ENCODE measurements around the gene PGM5.

PGM5 gene

DNA sequence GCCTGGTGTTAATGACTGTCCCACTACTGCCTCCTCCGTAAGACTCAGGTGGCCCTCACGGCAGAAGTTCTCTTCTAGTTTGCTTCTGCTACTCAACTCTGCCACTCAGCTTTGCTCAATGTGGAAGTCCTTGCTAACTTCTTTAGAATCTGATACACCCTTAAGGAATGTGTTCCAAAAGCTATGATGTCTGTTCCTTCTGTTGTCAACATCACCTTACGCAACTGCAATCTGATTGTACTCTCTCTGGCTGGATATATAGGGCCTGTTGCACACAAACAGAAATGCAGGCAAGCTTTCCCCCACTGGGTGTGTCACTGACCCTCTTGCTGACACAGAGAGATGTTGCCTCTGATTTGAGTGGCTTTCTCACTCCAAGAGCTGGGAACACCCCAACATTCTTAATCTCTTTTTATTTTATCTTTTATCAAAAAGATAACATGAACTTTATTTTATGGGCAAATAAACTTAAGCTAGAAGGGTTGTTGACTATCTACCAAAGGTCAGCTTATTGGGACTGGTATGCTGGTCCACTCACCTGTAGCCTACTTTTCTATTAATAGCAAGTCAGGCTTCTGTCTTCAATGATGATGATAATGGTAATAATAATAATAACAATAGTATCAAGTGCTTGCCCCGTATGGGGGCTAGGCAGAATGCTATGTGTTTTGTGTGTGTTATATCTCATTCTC is 159.1 kb downstream of the PGM5 start:
- Histone ChIP-seq H3K36me3 (ENCODE audit: insufficient read depth, low read length) (no peaks in the 10 kb centered on the region), H3K9me3 (ENCODE audit: low read length) (no peaks in the 10 kb centered on the region), H3K4me3 (ENCODE audit: low read length) (no peak overlapping the region), H3K4me1 (ENCODE audit: insufficient read depth, low read length) (peaks cover 5% of the 10 kb centered on the region), H2AFZ (ENCODE audit: low read depth, low read length) (no peak overlapping the region), H3K27me3 (ENCODE audit: insufficient read depth, low read length) (no peaks in the 10 kb centered on the region)

DNA sequence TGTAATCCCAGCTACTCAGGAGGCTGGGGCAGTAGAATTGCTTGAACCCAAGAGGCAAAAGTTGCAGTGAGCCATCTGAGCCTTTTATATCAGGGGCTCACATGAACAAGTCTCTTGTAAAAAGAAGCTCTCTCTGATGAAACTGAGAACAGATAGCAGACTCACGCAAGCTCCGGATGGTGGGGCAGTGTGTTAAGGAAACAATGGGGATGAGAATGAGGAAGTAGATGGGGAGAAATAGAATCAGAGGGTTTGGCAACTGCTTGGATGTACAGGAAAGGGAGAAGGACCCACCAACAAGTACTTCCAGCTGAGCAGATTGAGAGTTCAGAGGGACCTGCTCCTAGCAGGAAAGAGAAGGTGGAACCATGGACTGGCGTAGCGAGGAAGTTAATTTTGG is 165.7 kb downstream of the PGM5 start:
- H2AFZ ChIP-seq (ENCODE audit: low read depth, low read length): no peak overlapping the region
- no peaks in the 10 kb centered on the region for H3K4me1 ChIP-seq (ENCODE audit: insufficient read depth, low read length)
- no peaks in the 10 kb centered on the region for H3K9me3 ChIP-seq (ENCODE audit: low read length)
- peaks cover 2% of the 10 kb centered on the region for H3K27me3 ChIP-seq (ENCODE audit: insufficient read depth, low read length)
- H3K4me3 ChIP-seq (ENCODE audit: low read length): no peak overlapping the region
- no peaks in the 10 kb centered on the region for H3K36me3 ChIP-seq (ENCODE audit: insufficient read depth, low read length)

DNA sequence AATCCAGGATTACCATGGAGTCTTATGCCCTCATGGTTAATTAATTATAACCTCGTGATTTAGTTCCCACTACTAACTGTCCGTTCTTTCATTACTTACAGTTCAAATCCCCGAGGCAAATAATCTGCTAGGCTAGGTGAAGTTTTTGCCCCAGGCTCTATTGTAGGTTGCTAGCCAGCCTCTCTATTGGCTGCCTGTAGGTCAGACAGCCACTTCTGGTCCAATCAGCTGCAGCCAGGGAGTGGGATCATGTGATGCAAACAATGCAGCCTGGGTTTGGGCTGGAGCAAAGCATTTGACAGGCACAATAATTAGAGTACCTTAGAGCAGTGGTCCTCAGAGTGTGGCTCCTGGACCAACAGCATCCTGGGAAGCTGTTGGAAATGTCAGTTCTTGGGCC is 166.5 kb downstream of the PGM5 start:
- peaks cover 2% of the 10 kb centered on the region for H3K27me3 ChIP-seq (ENCODE audit: insufficient read depth, low read length)
- H3K9me3 ChIP-seq (ENCODE audit: low read length): no peaks in the 10 kb centered on the region
- H2AFZ ChIP-seq (ENCODE audit: low read depth, low read length): no peak overlapping the region
- no peak overlapping the region for H3K4me3 ChIP-seq (ENCODE audit: low read length)
- H3K36me3 ChIP-seq (ENCODE audit: insufficient read depth, low read length): no peaks in the 10 kb centered on the region
- no peaks in the 10 kb centered on the region for H3K4me1 ChIP-seq (ENCODE audit: insufficient read depth, low read length)

- Histone ChIP-seq H3K9me3 (ENCODE audit: low read length) (no peaks in the 10 kb centered on the region), H2AFZ (ENCODE audit: low read depth, low read length) (no peak overlapping the region), H3K27me3 (ENCODE audit: insufficient read depth, low read length) (peaks cover 2% of the 10 kb centered on the region), H3K4me3 (ENCODE audit: low read length) (no peak overlapping the region), H3K36me3 (ENCODE audit: insufficient read depth, low read length) (no peaks in the 10 kb centered on the region), H3K4me1 (ENCODE audit: insufficient read depth, low read length) (no peaks in the 10 kb centered on the region)
Measured at GRCh38 chr9:68523367-68523936, 167.0 kb downstream of the PGM5 start.

DNA sequence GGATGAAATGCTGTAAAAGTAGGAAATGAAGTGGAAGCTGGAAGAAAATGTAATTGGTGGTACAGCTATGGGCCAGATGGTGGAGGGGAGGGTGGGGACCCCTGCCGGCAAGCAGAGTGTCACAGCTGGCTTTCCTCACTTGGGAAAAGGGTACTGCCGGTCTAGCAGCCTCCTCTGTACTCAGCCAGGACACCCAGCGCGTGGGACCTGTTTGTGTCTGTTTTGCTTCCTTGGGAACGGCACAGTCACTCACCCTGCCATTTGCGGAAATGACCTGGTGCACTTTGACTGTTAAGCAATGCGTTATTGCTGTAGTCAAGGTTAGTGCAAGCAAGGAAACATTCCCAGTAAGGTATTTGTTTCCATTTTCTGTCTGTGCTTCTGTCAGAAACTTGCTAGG is 174.2 kb downstream of the PGM5 start:
- Histone ChIP-seq H2AFZ (ENCODE audit: low read depth, low read length) (no peak overlapping the region), H3K4me1 (ENCODE audit: insufficient read depth, low read length) (no peaks in the 10 kb centered on the region), H3K9me3 (ENCODE audit: low read length) (no peaks in the 10 kb centered on the region), H3K27me3 (ENCODE audit: insufficient read depth, low read length) (peaks cover 2% of the 10 kb centered on the region), H3K36me3 (ENCODE audit: insufficient read depth, low read length) (no peaks in the 10 kb centered on the region), H3K4me3 (ENCODE audit: low read length) (no peak overlapping the region)

GRCh38 chr9:68532131-68532530 is 175.7 kb downstream of the PGM5 start:
- Histone ChIP-seq H3K9me3 (ENCODE audit: low read length) (no peaks in the 10 kb centered on the region), H3K27me3 (ENCODE audit: insufficient read depth, low read length) (no peaks in the 10 kb centered on the region)

GRCh38 chr9:68533678-68534077 is 177.3 kb downstream of the PGM5 start:
- Histone ChIP-seq H3K4me1 (ENCODE audit: insufficient read depth, low read length) (no peaks in the 10 kb centered on the region), H2AFZ (ENCODE audit: low read depth, low read length) (no peak overlapping the region), H3K27me3 (ENCODE audit: insufficient read depth, low read length) (peaks cover 2% of the 10 kb centered on the region), H3K4me3 (ENCODE audit: low read length) (no peak overlapping the region), H3K9me3 (ENCODE audit: low read length) (no peaks in the 10 kb centered on the region), H3K36me3 (ENCODE audit: insufficient read depth, low read length) (no peaks in the 10 kb centered on the region)

More at GRCh38 chr9:68532131-68532530, 175.7 kb downstream of the PGM5 start:
- H3K36me3 ChIP-seq (ENCODE audit: insufficient read depth, low read length): no peaks in the 10 kb centered on the region
- H3K4me1 ChIP-seq (ENCODE audit: insufficient read depth, low read length): no peaks in the 10 kb centered on the region
- no peak overlapping the region for H2AFZ ChIP-seq (ENCODE audit: low read depth, low read length)
- H3K4me3 ChIP-seq (ENCODE audit: low read length): no peak overlapping the region

DNA sequence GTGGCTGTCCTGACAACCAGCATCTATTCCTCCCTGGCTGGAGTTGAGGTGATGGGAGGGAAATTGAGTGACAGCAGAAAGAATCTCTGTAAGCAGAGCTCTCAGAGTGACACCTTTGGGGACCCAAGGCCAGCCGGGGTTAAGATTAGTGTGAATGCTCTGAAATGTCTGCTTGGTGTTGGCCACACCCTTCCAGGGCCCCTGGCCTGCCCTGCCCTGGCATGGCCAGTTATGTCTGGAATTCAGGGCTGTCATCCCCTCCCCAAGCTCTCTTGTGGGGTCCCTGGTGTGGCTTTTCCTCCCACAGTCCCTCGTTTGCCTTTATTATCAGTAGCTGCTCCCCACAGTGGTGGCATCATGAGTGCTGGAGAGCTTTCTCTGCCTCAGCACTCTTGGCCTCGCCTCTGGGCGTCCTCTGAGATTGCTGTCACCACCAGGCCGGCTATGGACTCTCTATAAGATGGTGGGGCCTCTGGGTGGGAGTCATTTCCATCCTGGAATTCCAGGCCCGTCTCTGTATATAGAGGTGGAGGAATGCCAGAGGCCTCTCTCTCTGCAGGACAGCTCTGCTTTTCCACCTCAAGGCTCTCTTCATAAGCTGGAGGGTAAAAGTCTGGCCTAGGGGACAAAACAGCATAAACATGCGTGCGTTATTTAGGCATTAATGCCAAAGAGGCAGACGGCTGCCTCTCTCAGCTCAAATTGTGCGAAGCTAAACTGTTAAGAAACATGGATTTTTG is 180.6 kb downstream of the PGM5 start:
- peaks cover 2% of the 10 kb centered on the region for H3K27me3 ChIP-seq (ENCODE audit: insufficient read depth, low read length)
- no peaks in the 10 kb centered on the region for H3K4me1 ChIP-seq (ENCODE audit: insufficient read depth, low read length)
- no peak overlapping the region for H2AFZ ChIP-seq (ENCODE audit: low read depth, low read length)
- no peaks in the 10 kb centered on the region for H3K36me3 ChIP-seq (ENCODE audit: insufficient read depth, low read length)
- H3K4me3 ChIP-seq (ENCODE audit: low read length): no peak overlapping the region
- no peaks in the 10 kb centered on the region for H3K9me3 ChIP-seq (ENCODE audit: low read length)

GRCh38 chr9:68537616-68537880 is 181.1 kb downstream of the PGM5 start:
- no peak overlapping the region for H3K4me3 ChIP-seq (ENCODE audit: low read length)
- no peak overlapping the region for H2AFZ ChIP-seq (ENCODE audit: low read depth, low read length)
- peaks cover 2% of the 10 kb centered on the region for H3K27me3 ChIP-seq (ENCODE audit: insufficient read depth, low read length)
- no peaks in the 10 kb centered on the region for H3K9me3 ChIP-seq (ENCODE audit: low read length)
- H3K36me3 ChIP-seq (ENCODE audit: insufficient read depth, low read length): no peaks in the 10 kb centered on the region
- no peaks in the 10 kb centered on the region for H3K4me1 ChIP-seq (ENCODE audit: insufficient read depth, low read length)

DNA sequence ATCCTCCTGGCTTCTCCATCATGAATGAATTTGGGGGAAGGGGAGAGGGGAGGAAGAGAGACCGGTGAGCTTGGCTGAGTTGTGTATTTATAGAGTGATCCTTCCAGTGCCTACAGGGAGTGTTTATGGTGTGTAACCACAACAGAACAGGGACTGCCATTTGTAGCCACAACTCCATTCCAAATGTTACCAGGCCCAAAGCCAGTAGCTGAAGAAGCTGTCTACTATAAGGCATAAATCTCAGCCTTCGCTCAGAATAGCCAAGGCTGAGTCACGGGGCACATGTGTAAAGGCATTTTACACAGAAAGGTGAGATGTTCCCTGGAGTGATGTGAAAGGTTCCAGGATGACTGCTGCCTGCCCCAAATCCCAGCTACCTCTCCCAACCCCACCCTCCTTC is 181.8 kb downstream of the PGM5 start:
- Histone ChIP-seq H3K36me3 (ENCODE audit: insufficient read depth, low read length) (no peaks in the 10 kb centered on the region), H2AFZ (ENCODE audit: low read depth, low read length) (no peak overlapping the region), H3K4me1 (ENCODE audit: insufficient read depth, low read length) (no peaks in the 10 kb centered on the region), H3K27me3 (ENCODE audit: insufficient read depth, low read length) (peaks cover 2% of the 10 kb centered on the region), H3K4me3 (ENCODE audit: low read length) (no peak overlapping the region), H3K9me3 (ENCODE audit: low read length) (no peaks in the 10 kb centered on the region)

GRCh38 chr9:68540712-68541535 is 184.5 kb downstream of the PGM5 start, which contains the start of gene TMEM252:
Gene TMEM252 (minus strand): TSS chr9:68540883. CDS start chr9:68540814, 69 bp downstream.
- no peaks in the 10 kb centered on the region for H3K36me3 ChIP-seq (ENCODE audit: insufficient read depth, low read length)
- no peak within 1 kb of the TSS for H2AFZ ChIP-seq (ENCODE audit: low read depth, low read length)
- no peak within 1 kb of the TSS for H3K4me3 ChIP-seq (ENCODE audit: low read length)
- H3K27me3 ChIP-seq (ENCODE audit: insufficient read depth, low read length): peaks cover 2% of the 10 kb centered on the region
- H3K4me1 ChIP-seq (ENCODE audit: insufficient read depth, low read length): no peaks in the 10 kb centered on the region
- H3K9me3 ChIP-seq (ENCODE audit: low read length): no peaks in the 10 kb centered on the region

GRCh38 chr9:68541568-68541967 is 185.2 kb downstream of the PGM5 start:
- Histone ChIP-seq H3K36me3 (ENCODE audit: insufficient read depth, low read length) (no peaks in the 10 kb centered on the region), H3K4me1 (ENCODE audit: insufficient read depth, low read length) (no peaks in the 10 kb centered on the region), H3K4me3 (ENCODE audit: low read length) (no peak overlapping the region), H3K27me3 (ENCODE audit: insufficient read depth, low read length) (peaks cover 2% of the 10 kb centered on the region), H2AFZ (ENCODE audit: low read depth, low read length) (no peak overlapping the region), H3K9me3 (ENCODE audit: low read length) (no peaks in the 10 kb centered on the region)

Measured in neuron (in vitro differentiated cells).